Ovary (tissue), 9 donors: Measurements from ENCODE around the gene ARPIN. TPM values are rescaled to one million over a fixed set of nuclear protein-coding genes. Genes with fewer than 3 reads are reported as not detected.

Source experiments
- DNase-seq, 5 donors: peaks; one replicate each; pipeline ENCODE4 v3.0.0-alpha.2; 2019 to 2020
- H3K27ac ChIP-seq, 2 donors: fragments of 200-600 bp; one replicate each; pipeline versions ENCODE4 v1.5.1 to v1.8.0; 2019 to 2022
- H3K27me3 ChIP-seq: fragments of 200-600 bp; one replicate; pipeline ENCODE4 v1.8.0; 2022
- H3K36me3 ChIP-seq: fragments of 200-600 bp; sonication (generic); one replicate; pipeline ENCODE4 v1.5.1; 2019
- H3K4me1 ChIP-seq: one replicate; pipeline ENCODE4 v1.8.1; 2013; ENCODE audit warnings: mild to moderate bottlenecking, moderate library complexity; ENCODE audit not compliant: insufficient read depth
- H3K4me3 ChIP-seq: fragments of 200-600 bp; sonication (generic); one replicate; pipeline ENCODE4 v1.5.1; 2017
- H3K9me3 ChIP-seq, 2 donors: fragments of 200-600 bp in 1 of 2; sonication (generic) in 1 of 2; one replicate each; pipeline versions ENCODE4 v1.5.1 to v1.8.1; 2013 to 2019; ENCODE audit warnings: mild to moderate bottlenecking in 1 of 2, moderate library complexity in 1 of 2
- CTCF ChIP-seq, 3 donors: fragments of 450-650 bp in 2 of 3; fragments of 200-600 bp in 1 of 3; IDR thresholded peaks; one replicate each; pipeline versions ENCODE4 v1.5.1 to v1.8.0; 2016 to 2022; ENCODE audit warnings: antibody characterized with exemption in 3 of 3, mild to moderate bottlenecking in 1 of 3
- EP300 ChIP-seq: sonication (generic); formaldehyde crosslinking; IDR thresholded peaks from one replicate; pipeline ENCODE4 v1.6.1; 2017; ENCODE audit warnings: antibody characterized with exemption
- POLR2A ChIP-seq: fragments of 450-650 bp; IDR thresholded peaks from one replicate; pipeline ENCODE4 v1.6.1; 2017; ENCODE audit warnings: antibody characterized with exemption, mild to moderate bottlenecking, moderate library complexity
- WGBS, 3 donors: extraction: QIAGEN DNeasy Blood & Tissue Kit in 1 of 3; methylation state at CpG; one replicate each; pipeline versions ENCODE4 v1.1.5 to v1.1.7; 2013 to 2017; 5-methylcytosine and 5-hydroxymethylcytosine counted together
- intact Hi-C, 4 donors: fragments of 100-400 bp; cut with DNase I; formaldehyde crosslinking; loops; one replicate each; pipeline versions ENCODE4 v1.11.0 to v1.15.1; 2022 to 2023
- polyA plus RNA-seq, 2 donors: library from polyadenylated mRNA; stranded (reverse); fragments of 200-250 nt in 1 of 2; fragments of 350-450 nt in 1 of 2; fragmentation: Illumina TruSeq in 1 of 2; extraction: RNeasy Lipid Tissue Mini Kit (QIAGEN cat#74804) in 1 of 2; gene quantifications; one replicate each; pipeline ENCODE4 v1.2.3, GENCODE V29; 2013 to 2014
- total RNA-seq, 7 donors: library from RNA; depleted of rRNA in 2 of 7; stranded (reverse); fragments of >200 nt in 2 of 7; fragmentation: NEBNext Ultra II Directional in 3 of 7; extraction: Animal tissue kit (Norgen Biotek cat#: 25700) in 3 of 7; gene quantifications; one replicate each; pipeline versions ENCODE4 v1.1.0 to v1.2.4, GENCODE V29; 2016 to 2023
- donor health status: DM: no; HTN: no; CAD: no; lungs with moderate emphysema.
- donor health status: DM: no; HTN: no; CAD: no.
- donor health status: Bipolar disorder and iron deficiency.
- donor health status: DM: yes; HTN: yes; CAD: no.
- donor health status: DM: no; HTN: no; CAD: no.
- donor health status: DM: yes; HTN: yes; CAD: no.

The ARPIN gene
- total and polyA plus RNA-seq, 9 donors = 14.2 to 36.5 (median 29.9) TPM

- no peak overlapping the region for H3K27ac ChIP-seq
- 75 to 82% (median 79%) methylated on average over 3 of the region's 3 CpGs for WGBS, 3 donors
- H3K27me3 ChIP-seq = no peaks in the 10 kb centered on the region
- H3K4me3 ChIP-seq = no peak overlapping the region
- no peaks in the 10 kb centered on the region for H3K36me3 ChIP-seq
- TF ChIP-seq EP300 (no peak), CTCF (IDR thresholded peaks at IDR 0.05) (no peak), POLR2A (no peak)
- intact Hi-C loops = no loop called here
- no peaks in the 10 kb centered on the region for H3K9me3 ChIP-seq
- H3K4me1 ChIP-seq = peaks cover 4% of the 10 kb centered on the region
- no peak for DNase-seq
Measured at GRCh38 chr15:89864958-89865739, 47.6 kb downstream of the ARPIN start.

- H3K27ac ChIP-seq = no peak overlapping the region
- H3K4me3 ChIP-seq = no peak overlapping the region
- intact Hi-C loops = no loop called here
- no peak for TF ChIP-seq CTCF (IDR thresholded peaks at IDR 0.05)
- no peaks in the 10 kb centered on the region for H3K36me3 ChIP-seq
- DNase-seq = no peak
- no peaks in the 10 kb centered on the region for H3K27me3 ChIP-seq
- H3K9me3 ChIP-seq = no peaks in the 10 kb centered on the region
- peaks cover 4% of the 10 kb centered on the region for H3K4me1 ChIP-seq
Measured at GRCh38 chr15:89863918-89864317, 48.8 kb downstream of the ARPIN start.

GRCh38 chr15:89860891-89861290, 51.9 kb downstream of the ARPIN start:
- no peaks in the 10 kb centered on the region for H3K36me3 ChIP-seq
- WGBS, 3 donors = 85 to 86% (median 86%) methylated on average over 2 of the region's 2 CpGs

GRCh38 chr15:89860431-89860830, 52.3 kb downstream of the ARPIN start:
- 58 to 71% (median 65%) methylated on average over 3 of the region's 3 CpGs for WGBS, 3 donors
- no peaks in the 10 kb centered on the region for H3K36me3 ChIP-seq

More at GRCh38 chr15:89860891-89861290, 51.9 kb downstream of the ARPIN start:
- intact Hi-C loops = no loop called here
- H3K4me1 ChIP-seq = peaks cover 4% of the 10 kb centered on the region
- no peaks in the 10 kb centered on the region for H3K9me3 ChIP-seq
- H3K4me3 ChIP-seq = no peak overlapping the region
- DNase-seq = no peak
- no peak for TF ChIP-seq CTCF (IDR thresholded peaks at IDR 0.05)
- TF ChIP-seq EP300 = no peak
- TF ChIP-seq POLR2A = no peak
- H3K27ac ChIP-seq = no peak overlapping the region
- H3K27me3 ChIP-seq = no peaks in the 10 kb centered on the region

More at GRCh38 chr15:89860431-89860830, 52.3 kb downstream of the ARPIN start:
- DNase-seq = no peak
- no peak for TF ChIP-seq EP300
- TF ChIP-seq POLR2A = no peak
- TF ChIP-seq CTCF (IDR thresholded peaks at IDR 0.05) = no peak
- Histone ChIP-seq H3K9me3 (no peaks in the 10 kb centered on the region), H3K4me3 (no peak overlapping the region), H3K27ac (no peak overlapping the region), H3K27me3 (no peaks in the 10 kb centered on the region), H3K4me1 (peaks cover 4% of the 10 kb centered on the region)
- intact Hi-C loops = no loop called here
